HAP-1 (cell line): ENCODE measurements around the gene PDE12.

Experiments used
- DNase-seq, 2 experiments: peaks; one replicate each; pipeline ENCODE4 v3.0.0-alpha.2; 2016 to 2020; ENCODE audit warnings: low spot score in 2 of 2
- H3K27me3 ChIP-seq: fragments of 250-450 bp; sonication (Bioruptor Pico); 2 replicates; pipeline ENCODE4 v1.5.1; 2020; ENCODE audit warnings: low read depth, mild to moderate bottlenecking, moderate library complexity
- H3K36me3 ChIP-seq: fragments of 250-450 bp; sonication (Bioruptor Pico); replicated peaks from 2 replicates; pipeline ENCODE4 v1.5.1; 2020; ENCODE audit warnings: mild to moderate bottlenecking
- H3K4me1 ChIP-seq: fragments of 250-450 bp; sonication (Bioruptor Pico); 2 replicates; pipeline ENCODE4 v1.5.1; 2020; ENCODE audit warnings: mild to moderate bottlenecking
- H3K4me3 ChIP-seq: fragments of 250-450 bp; sonication (Bioruptor Pico); 2 replicates; pipeline ENCODE4 v1.5.1; 2020; ENCODE audit warnings: mild to moderate bottlenecking, moderate library complexity
- H3K9me3 ChIP-seq: fragments of 250-450 bp; sonication (Bioruptor Pico); 2 replicates; pipeline ENCODE4 v1.5.1; 2020; ENCODE audit warnings: mild to moderate bottlenecking, moderate library complexity
- in situ Hi-C: fragments of 300-500 bp; cut with MboI; formaldehyde crosslinking; loops from 3 replicates; pipeline ENCODE4 v1.14.3; 2020; ENCODE audit warnings: low sequenced_read_pairs, inconsistent platforms, mixed read lengths

PDE12 gene

GRCh38 chr3:57569859-57570450 is 13.9 kb downstream of the PDE12 start:
- H3K36me3 ChIP-seq, result peaks cover 61% of the 10 kb centered on the region
- in situ Hi-C loops, result no loop called here
- H3K4me3 ChIP-seq, result no peak overlapping the region

GRCh38 chr3:57570878-57571277 is 14.8 kb downstream of the PDE12 start:
- in situ Hi-C loops, result no loop called here
- H3K4me1 ChIP-seq, result no peaks in the 10 kb centered on the region
- DNase-seq, result no peak
- H3K36me3 ChIP-seq, result peaks cover 65% of the 10 kb centered on the region
- H3K4me3 ChIP-seq, result no peak overlapping the region
- H3K27me3 ChIP-seq, result no peaks in the 10 kb centered on the region
- H3K9me3 ChIP-seq, result no peaks in the 10 kb centered on the region

More at GRCh38 chr3:57569859-57570450, 13.9 kb downstream of the PDE12 start:
- Histone ChIP-seq H3K4me1 (no peaks in the 10 kb centered on the region), H3K27me3 (no peaks in the 10 kb centered on the region), H3K9me3 (no peaks in the 10 kb centered on the region)
- DNase-seq, result no peak

GRCh38 chr3:57572096-57572495 is 16.0 kb downstream of the PDE12 start:
- Histone ChIP-seq H3K27me3 (no peaks in the 10 kb centered on the region), H3K9me3 (no peaks in the 10 kb centered on the region), H3K4me1 (no peaks in the 10 kb centered on the region), H3K4me3 (no peak overlapping the region), H3K36me3 (peaks cover 56% of the 10 kb centered on the region)
- in situ Hi-C loops, result no loop called here
- no peak for DNase-seq

- Histone ChIP-seq H3K36me3 (peaks cover 68% of the 10 kb centered on the region), H3K9me3 (no peaks in the 10 kb centered on the region), H3K4me1 (no peaks in the 10 kb centered on the region), H3K4me3 (no peak overlapping the region), H3K27me3 (no peaks in the 10 kb centered on the region)
- DNase-seq, result no peak
- in situ Hi-C loops, result no loop called here
These were observed 20.0 kb downstream of the PDE12 start for GRCh38 chr3:57575966-57576626.

- Histone ChIP-seq H3K36me3 (peaks cover 67% of the 10 kb centered on the region), H3K27me3 (no peaks in the 10 kb centered on the region), H3K4me1 (no peaks in the 10 kb centered on the region), H3K9me3 (no peaks in the 10 kb centered on the region), H3K4me3 (no peak overlapping the region)
- in situ Hi-C loops, result no loop called here
- DNase-seq, result no peak
These were observed 21.7 kb downstream of the PDE12 start for GRCh38 chr3:57577801-57578200.

GRCh38 chr3:57582474-57583168 is 26.5 kb downstream of the PDE12 start:
- no peaks in the 10 kb centered on the region for H3K9me3 ChIP-seq
- H3K27me3 ChIP-seq, result no peaks in the 10 kb centered on the region
- H3K4me1 ChIP-seq, result peaks cover 5% of the 10 kb centered on the region; the same call in 1 of the 2 replicates
- H3K36me3 ChIP-seq, result peaks cover 49% of the 10 kb centered on the region
- peak; percentile 17 to 59 for DNase-seq
- no peak overlapping the region for H3K4me3 ChIP-seq
- in situ Hi-C loops, result no loop called here

GRCh38 chr3:57583544-57583943 is 27.5 kb downstream of the PDE12 start:
- H3K4me1 ChIP-seq, result peaks cover 5% of the 10 kb centered on the region; the same call in 1 of the 2 replicates
- peaks cover 42% of the 10 kb centered on the region for H3K36me3 ChIP-seq
- no peak for DNase-seq
- in situ Hi-C loops, result no loop called here
- no peaks in the 10 kb centered on the region for H3K9me3 ChIP-seq
- H3K4me3 ChIP-seq, result no peak overlapping the region
- no peaks in the 10 kb centered on the region for H3K27me3 ChIP-seq

- DNase-seq, result no peak
- in situ Hi-C loops, result no loop called here
- Histone ChIP-seq H3K36me3 (peaks cover 20% of the 10 kb centered on the region), H3K4me1 (peaks cover 5% of the 10 kb centered on the region; the same call in 1 of the 2 replicates), H3K27me3 (no peaks in the 10 kb centered on the region), H3K9me3 (no peaks in the 10 kb centered on the region), H3K4me3 (no peak overlapping the region)
These were observed 30.7 kb downstream of the PDE12 start for GRCh38 chr3:57586778-57587177.

- H3K4me3 ChIP-seq, result no peak overlapping the region
- DNase-seq, result no peak
- in situ Hi-C loops, result no loop called here
- no peaks in the 10 kb centered on the region for H3K27me3 ChIP-seq
- H3K4me1 ChIP-seq, result peaks cover 8% of the 10 kb centered on the region; the same call in 1 of the 2 replicates
- peaks cover 12% of the 10 kb centered on the region for H3K36me3 ChIP-seq
- no peaks in the 10 kb centered on the region for H3K9me3 ChIP-seq
These were observed 31.8 kb downstream of the PDE12 start for GRCh38 chr3:57587905-57588304.

- Histone ChIP-seq H3K4me1 (peaks cover 11% of the 10 kb centered on the region), H3K9me3 (no peaks in the 10 kb centered on the region), H3K27me3 (no peaks in the 10 kb centered on the region), H3K4me3 (no peak overlapping the region), H3K36me3 (no peaks in the 10 kb centered on the region; the same call in none of the 2 replicates)
- no peak for DNase-seq
- in situ Hi-C loops, result no loop called here
These were observed 36.2 kb downstream of the PDE12 start for GRCh38 chr3:57592306-57592705.

GRCh38 chr3:57594144-57594543 is 38.1 kb downstream of the PDE12 start:
- Histone ChIP-seq H3K9me3 (no peaks in the 10 kb centered on the region), H3K4me3 (no peak overlapping the region; the same call in 1 of the 2 replicates), H3K4me1 (peaks cover 16% of the 10 kb centered on the region), H3K36me3 (no peaks in the 10 kb centered on the region; the same call in none of the 2 replicates), H3K27me3 (no peaks in the 10 kb centered on the region)
- no peak for DNase-seq
- in situ Hi-C loops, result no loop called here

GRCh38 chr3:57594576-57594975 is 38.5 kb downstream of the PDE12 start:
- Histone ChIP-seq H3K4me3 (peak overlapping the region; percentile 71), H3K4me1 (peaks cover 20% of the 10 kb centered on the region), H3K27me3 (no peaks in the 10 kb centered on the region), H3K36me3 (no peaks in the 10 kb centered on the region; the same call in none of the 2 replicates), H3K9me3 (no peaks in the 10 kb centered on the region)
- in situ Hi-C loops, result no loop called here
- no peak for DNase-seq

- H3K4me3 ChIP-seq, result peak overlapping the region; percentile 71
- peak; percentile 62 to 81 for DNase-seq
- H3K4me1 ChIP-seq, result peaks cover 20% of the 10 kb centered on the region
- in situ Hi-C loops, result no loop called here
- H3K36me3 ChIP-seq, result no peaks in the 10 kb centered on the region; the same call in none of the 2 replicates
- no peaks in the 10 kb centered on the region for H3K9me3 ChIP-seq
- no peaks in the 10 kb centered on the region for H3K27me3 ChIP-seq
These were observed 40.5 kb downstream of the PDE12 start for GRCh38 chr3:57596495-57597126.
